Uterus (tissue), 2 donors: ENCODE measurements around the gene CLDN22.

Experiments used
- POLR2A ChIP-seq, 2 donors: fragments of 450-650 bp; IDR thresholded peaks; one replicate each; pipeline ENCODE4 v1.6.1; 2016; ENCODE audit warnings: antibody characterized with exemption in 2 of 2, mild to moderate bottlenecking in 1 of 2, moderate library complexity in 1 of 2
- TF ChIP-seq, protein P1 (sequence below), 4 experiments: fragments of 200-600 bp in 2 of 4; fragments of 450-650 bp in 2 of 4; sonication (generic) in 2 of 4; IDR thresholded peaks; one replicate each; pipeline ENCODE4 v1.5.1; 2016 to 2019; ENCODE audit warnings: antibody characterized with exemption in 4 of 4, mild to moderate bottlenecking in 2 of 4, moderate library complexity in 1 of 4

DNA sequence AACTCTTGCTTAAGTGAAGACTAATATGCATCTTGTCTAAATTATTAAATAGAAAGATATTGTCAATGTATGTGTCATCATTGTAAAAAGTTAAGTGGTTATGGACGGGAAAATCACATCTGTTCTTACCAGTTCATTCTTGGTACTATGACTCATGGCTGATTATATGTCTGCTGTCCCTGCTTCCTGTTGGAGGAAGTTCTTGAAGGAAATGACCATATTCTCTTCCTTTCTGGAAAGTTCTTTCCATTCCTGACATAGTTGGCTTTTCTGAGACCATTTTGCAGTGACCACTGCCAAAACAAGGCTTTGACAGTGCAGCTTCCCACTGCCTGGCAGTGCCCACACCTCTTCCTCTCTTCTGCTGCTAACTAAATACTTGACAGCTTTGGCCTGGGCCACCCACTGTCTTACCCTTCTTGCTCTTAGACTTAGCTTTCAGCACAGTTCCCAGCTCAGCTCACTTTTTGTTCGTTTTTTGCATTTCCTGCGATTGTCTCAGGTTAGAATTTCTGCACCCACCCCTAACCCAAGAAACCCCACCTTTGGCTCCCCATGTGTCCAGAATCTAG is 15.4 kb upstream of the CLDN22 start:
- TF ChIP-seq, protein P1, sequence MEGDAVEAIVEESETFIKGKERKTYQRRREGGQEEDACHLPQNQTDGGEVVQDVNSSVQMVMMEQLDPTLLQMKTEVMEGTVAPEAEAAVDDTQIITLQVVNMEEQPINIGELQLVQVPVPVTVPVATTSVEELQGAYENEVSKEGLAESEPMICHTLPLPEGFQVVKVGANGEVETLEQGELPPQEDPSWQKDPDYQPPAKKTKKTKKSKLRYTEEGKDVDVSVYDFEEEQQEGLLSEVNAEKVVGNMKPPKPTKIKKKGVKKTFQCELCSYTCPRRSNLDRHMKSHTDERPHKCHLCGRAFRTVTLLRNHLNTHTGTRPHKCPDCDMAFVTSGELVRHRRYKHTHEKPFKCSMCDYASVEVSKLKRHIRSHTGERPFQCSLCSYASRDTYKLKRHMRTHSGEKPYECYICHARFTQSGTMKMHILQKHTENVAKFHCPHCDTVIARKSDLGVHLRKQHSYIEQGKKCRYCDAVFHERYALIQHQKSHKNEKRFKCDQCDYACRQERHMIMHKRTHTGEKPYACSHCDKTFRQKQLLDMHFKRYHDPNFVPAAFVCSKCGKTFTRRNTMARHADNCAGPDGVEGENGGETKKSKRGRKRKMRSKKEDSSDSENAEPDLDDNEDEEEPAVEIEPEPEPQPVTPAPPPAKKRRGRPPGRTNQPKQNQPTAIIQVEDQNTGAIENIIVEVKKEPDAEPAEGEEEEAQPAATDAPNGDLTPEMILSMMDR (IDR thresholded peaks at IDR 0.05), result no peak
- TF ChIP-seq POLR2A (IDR thresholded peaks at IDR 0.05), result no peak
